Ectodermal cell (in vitro differentiated cells): Measurements from ENCODE around the gene SDHC.
"Not testable (repeated sequence)": the region's sequence is repeated elsewhere in the genome, so short reads cannot be mapped to it uniquely, and the experiment has no call there.

Experiments used
- H3K27ac ChIP-seq: 2 replicates; pipeline ENCODE4 v1.7.0; 2013; ENCODE audit warnings: mild to moderate bottlenecking, low read depth, low read length; ENCODE audit not compliant: insufficient read depth, poor library complexity, severe bottlenecking
- H3K27me3 ChIP-seq: 2 replicates; pipeline ENCODE4 v1.7.0; 2013; ENCODE audit warnings: mild to moderate bottlenecking, low read length; ENCODE audit not compliant: insufficient read depth, control insufficient read depth, poor library complexity, severe bottlenecking
- H3K36me3 ChIP-seq: one replicate; pipeline ENCODE4 v1.7.0; 2013; ENCODE audit warnings: low read length; ENCODE audit not compliant: control insufficient read depth, insufficient read depth
- H3K4me1 ChIP-seq: one replicate; pipeline ENCODE4 v1.7.0; 2013; ENCODE audit warnings: low read length; ENCODE audit not compliant: control insufficient read depth, insufficient read depth
- H3K4me3 ChIP-seq: 2 replicates; pipeline ENCODE4 v1.7.0; 2013; ENCODE audit warnings: low read depth, low read length, control low read depth; ENCODE audit not compliant: insufficient read depth
- H3K9me3 ChIP-seq: 2 replicates; pipeline ENCODE4 v1.7.0; 2013; ENCODE audit warnings: mild to moderate bottlenecking, low read length, moderate library complexity; ENCODE audit not compliant: control insufficient read depth
- WGBS, 2 experiments: methylation state at CpG; one replicate each; pipeline ENCODE4 v1.1.7; 2013; ENCODE audit warnings: missing lambda C conversion rate in 2 of 2; 5-methylcytosine and 5-hydroxymethylcytosine counted together

Gene SDHC

GRCh38 chr1:161307892-161308638, 6.1 kb upstream of the SDHC start:
- Histone ChIP-seq H3K27ac (no peak overlapping the region), H3K27me3 (no peaks in the 10 kb centered on the region), H3K4me1 (peaks cover 11% of the 10 kb centered on the region), H3K4me3 (no peak overlapping the region), H3K9me3 (no peaks in the 10 kb centered on the region), H3K36me3 (no peaks in the 10 kb centered on the region)
- 28 to 64% methylated on average over 2 of the region's 2 CpGs for WGBS, 2 experiments

GRCh38 chr1:161309868-161310267, 4.3 kb upstream of the SDHC start, which contains the start of gene MPZ:
Gene MPZ, minus strand, starts transcription at chr1:161309968. Its CDS starts 63 bp downstream, at chr1:161309905.
- Histone ChIP-seq H3K27ac (no peak within 1 kb of the TSS), H3K27me3 (no peaks in the 10 kb centered on the region), H3K9me3 (no peaks in the 10 kb centered on the region), H3K4me1 (peaks cover 10% of the 10 kb centered on the region), H3K36me3 (no peaks in the 10 kb centered on the region), H3K4me3 (no peak within 1 kb of the TSS)
- 63 to 71% methylated on average over 2 of the region's 2 CpGs for WGBS, 2 experiments

GRCh38 chr1:161311595-161312181, 2.5 kb upstream of the SDHC start:
- Histone ChIP-seq H3K27ac (no peak overlapping the region), H3K4me1 (peaks cover 14% of the 10 kb centered on the region), H3K27me3 (no peaks in the 10 kb centered on the region), H3K4me3 (no peak overlapping the region), H3K9me3 (no peaks in the 10 kb centered on the region), H3K36me3 (no peaks in the 10 kb centered on the region)
- 92% methylated on average over 4 of the region's 4 CpGs for WGBS, 2 experiments

GRCh38 chr1:161313554-161314200, 504 bp upstream of the SDHC start:
- Histone ChIP-seq H3K4me1 (peaks cover 14% of the 10 kb centered on the region), H3K27me3 (no peaks in the 10 kb centered on the region), H3K4me3 (peak overlapping the region; percentile 95), H3K9me3 (no peaks in the 10 kb centered on the region), H3K27ac (peak overlapping the region; percentile 62), H3K36me3 (no peaks in the 10 kb centered on the region)
- 61% methylated on average over 27 to 28 of the region's 28 CpGs for WGBS, 2 experiments

- 51 to 55% methylated on average over 15 to 16 of the region's 17 CpGs for WGBS, 2 experiments
- not testable (repeated sequence) for H3K4me3 ChIP-seq, H3K27me3 ChIP-seq, H3K36me3 ChIP-seq, H3K9me3 ChIP-seq, H3K27ac ChIP-seq
- H3K4me1 ChIP-seq, result peaks cover 10% of the 10 kb centered on the region
Observed at GRCh38 chr1:161315841-161316674, 1.9 kb downstream of the SDHC start.

- Histone ChIP-seq H3K9me3 (no peaks in the 10 kb centered on the region), H3K4me1 (no peaks in the 10 kb centered on the region), H3K36me3 (peaks cover 3% of the 10 kb centered on the region), H3K4me3 (no peak overlapping the region), H3K27me3 (no peaks in the 10 kb centered on the region), H3K27ac (no peak overlapping the region)
- WGBS, 2 experiments, result 94 to 98% methylated on average over 4 of the region's 4 CpGs
Observed at GRCh38 chr1:161324020-161324419, 9.8 kb downstream of the SDHC start.

- Histone ChIP-seq H3K27me3 (no peaks in the 10 kb centered on the region), H3K4me3 (no peak overlapping the region), H3K4me1 (no peaks in the 10 kb centered on the region), H3K27ac (no peak overlapping the region), H3K9me3 (no peaks in the 10 kb centered on the region), H3K36me3 (peaks cover 6% of the 10 kb centered on the region)
- WGBS, 2 experiments, result 90 to 96% methylated on average over 4 of the region's 4 CpGs
Observed at GRCh38 chr1:161330346-161330745, 16.2 kb downstream of the SDHC start.

- WGBS, 2 experiments, result 89 to 93% methylated on average over 8 to 9 of the region's 9 CpGs
- no peaks in the 10 kb centered on the region for H3K9me3 ChIP-seq
- peaks cover 6% of the 10 kb centered on the region for H3K36me3 ChIP-seq
- no peaks in the 10 kb centered on the region for H3K4me1 ChIP-seq
- no peak overlapping the region for H3K4me3 ChIP-seq
- H3K27ac ChIP-seq, result no peak overlapping the region
- no peaks in the 10 kb centered on the region for H3K27me3 ChIP-seq
Observed at GRCh38 chr1:161333166-161333565, 19.0 kb downstream of the SDHC start.

- H3K27me3 ChIP-seq, result no peaks in the 10 kb centered on the region
- no peak overlapping the region for H3K4me3 ChIP-seq
- H3K27ac ChIP-seq, result no peak overlapping the region
- 91 to 93% methylated on average over 3 of the region's 3 CpGs for WGBS, 2 experiments
- H3K9me3 ChIP-seq, result no peaks in the 10 kb centered on the region
- H3K4me1 ChIP-seq, result no peaks in the 10 kb centered on the region
- peaks cover 3% of the 10 kb centered on the region for H3K36me3 ChIP-seq
Observed at GRCh38 chr1:161335796-161336195, 21.6 kb downstream of the SDHC start.

- WGBS, 2 experiments, result 93 to 100% methylated on average over 2 of the region's 2 CpGs
- Histone ChIP-seq H3K27ac (no peak overlapping the region), H3K4me3 (no peak overlapping the region), H3K9me3 (no peaks in the 10 kb centered on the region), H3K36me3 (peaks cover 24% of the 10 kb centered on the region), H3K27me3 (no peaks in the 10 kb centered on the region), H3K4me1 (no peaks in the 10 kb centered on the region)
Observed at GRCh38 chr1:161342177-161342576, 28.0 kb downstream of the SDHC start.
